ENCODE data around the gene NRG2. TPM values are rescaled to one million over a fixed set of nuclear protein-coding genes. Genes with fewer than 3 reads are reported as not detected.

The NRG2 gene
- total RNA-seq, 1 donor from 2014 or later: 2.0 TPM

- Mint-ChIP-seq H3K9me3 (no peaks in the 10 kb centered on the region), H3K27me3 (ENCODE audit: low read depth) (peaks cover 47% of the 10 kb centered on the region)
- no peak for TF ChIP-seq CTCF (IDR thresholded peaks at IDR 0.05; ENCODE audit: unreplicated experiment)
Measured at GRCh38 chr5:139915266-139915665, 127.8 kb downstream of the NRG2 start.

GRCh38 chr5:139914218-139914807 is 128.8 kb downstream of the NRG2 start:
- Mint-ChIP-seq H3K9me3 (no peaks in the 10 kb centered on the region), H3K4me1 (peaks cover 8% of the 10 kb centered on the region), H3K27me3 (ENCODE audit: low read depth) (peaks cover 54% of the 10 kb centered on the region), H3K36me3 (no peaks in the 10 kb centered on the region), H3K27ac (no peak overlapping the region), H3K4me3 (no peak overlapping the region)
- DNase-seq (ENCODE audit: low spot score in 2 of 2, unreplicated experiment in 2 of 2): peak in 1 of 2 experiments; percentile 36
- no peak for TF ChIP-seq CTCF (IDR thresholded peaks at IDR 0.05; ENCODE audit: unreplicated experiment)

More at GRCh38 chr5:139915266-139915665, 127.8 kb downstream of the NRG2 start:
- Mint-ChIP-seq H3K36me3 (no peaks in the 10 kb centered on the region), H3K27ac (no peak overlapping the region), H3K4me3 (no peak overlapping the region), H3K4me1 (peaks cover 8% of the 10 kb centered on the region)
- peak in 1 of 2 experiments; percentile 16 for DNase-seq (ENCODE audit: low spot score in 2 of 2, unreplicated experiment in 2 of 2)

GRCh38 chr5:139912804-139913203 is 130.3 kb downstream of the NRG2 start:
- Mint-ChIP-seq H3K36me3 (no peaks in the 10 kb centered on the region), H3K9me3 (no peaks in the 10 kb centered on the region), H3K27me3 (ENCODE audit: low read depth) (peaks cover 59% of the 10 kb centered on the region), H3K4me1 (peaks cover 8% of the 10 kb centered on the region), H3K4me3 (no peak overlapping the region), H3K27ac (no peak overlapping the region)
- no peak for TF ChIP-seq CTCF (IDR thresholded peaks at IDR 0.05; ENCODE audit: unreplicated experiment)
- DNase-seq (ENCODE audit: low spot score in 2 of 2, unreplicated experiment in 2 of 2): peak in 1 of 2 experiments; percentile 27

- no peak for TF ChIP-seq CTCF (IDR thresholded peaks at IDR 0.05; ENCODE audit: unreplicated experiment)
- peaks cover 8% of the 10 kb centered on the region for H3K4me1 Mint-ChIP-seq
- H3K36me3 Mint-ChIP-seq: no peaks in the 10 kb centered on the region
- no peak overlapping the region for H3K4me3 Mint-ChIP-seq
- H3K27ac Mint-ChIP-seq: no peak overlapping the region
- H3K9me3 Mint-ChIP-seq: no peaks in the 10 kb centered on the region
- DNase-seq (ENCODE audit: low spot score in 2 of 2, unreplicated experiment in 2 of 2): peak in 1 of 2 experiments; percentile 14
- peaks cover 59% of the 10 kb centered on the region for H3K27me3 Mint-ChIP-seq (ENCODE audit: low read depth)
Measured at GRCh38 chr5:139912158-139912557, 130.9 kb downstream of the NRG2 start.

- H3K4me3 Mint-ChIP-seq: no peak overlapping the region
- no peaks in the 10 kb centered on the region for H3K36me3 Mint-ChIP-seq
- H3K27ac Mint-ChIP-seq: no peak overlapping the region
- peaks cover 8% of the 10 kb centered on the region for H3K4me1 Mint-ChIP-seq
- DNase-seq (ENCODE audit: low spot score in 2 of 2, unreplicated experiment in 2 of 2): peak in 1 of 2 experiments; percentile 24
- no peak for TF ChIP-seq CTCF (IDR thresholded peaks at IDR 0.05; ENCODE audit: unreplicated experiment)
- peaks cover 58% of the 10 kb centered on the region for H3K27me3 Mint-ChIP-seq (ENCODE audit: low read depth)
- no peaks in the 10 kb centered on the region for H3K9me3 Mint-ChIP-seq
Measured at GRCh38 chr5:139911425-139912120, 131.5 kb downstream of the NRG2 start.

Data from mesothelial cell of epicardium (in vitro differentiated cells).